RPMI8226 (cell line): Measurements from ENCODE around the gene ATRIP.

Experiments
- DNase-seq: peaks from one replicate; pipeline ENCODE4 v3.0.0-alpha.2; 2015

The ATRIP gene

DNA sequence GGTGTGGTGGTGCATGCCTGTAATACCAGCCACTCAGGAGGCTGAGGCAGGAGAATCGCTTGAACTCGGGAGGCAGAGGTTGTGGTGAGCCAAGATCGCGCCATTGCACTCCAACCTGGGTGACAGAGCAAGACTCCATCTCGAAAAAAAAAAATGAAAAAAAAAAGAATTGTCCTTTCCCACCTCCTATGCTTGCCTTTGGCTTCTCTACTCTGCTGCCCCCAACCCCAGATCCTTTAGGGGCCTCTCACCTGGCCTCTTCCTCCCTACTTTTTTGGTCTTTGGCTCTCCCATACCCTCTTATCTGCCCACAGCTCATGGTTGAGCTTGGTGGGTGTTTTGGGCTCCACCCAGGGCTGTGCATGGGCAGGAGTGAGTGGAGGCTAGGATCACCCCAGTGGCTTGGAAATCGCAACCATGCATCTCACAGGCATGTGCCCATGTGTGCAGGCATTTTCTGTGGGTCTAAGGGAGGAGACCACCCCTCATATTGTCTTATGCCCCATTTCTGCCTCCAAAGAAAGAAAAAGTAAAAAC, 59.5 kb downstream of the ATRIP start:
- DNase-seq: no peak

DNA sequence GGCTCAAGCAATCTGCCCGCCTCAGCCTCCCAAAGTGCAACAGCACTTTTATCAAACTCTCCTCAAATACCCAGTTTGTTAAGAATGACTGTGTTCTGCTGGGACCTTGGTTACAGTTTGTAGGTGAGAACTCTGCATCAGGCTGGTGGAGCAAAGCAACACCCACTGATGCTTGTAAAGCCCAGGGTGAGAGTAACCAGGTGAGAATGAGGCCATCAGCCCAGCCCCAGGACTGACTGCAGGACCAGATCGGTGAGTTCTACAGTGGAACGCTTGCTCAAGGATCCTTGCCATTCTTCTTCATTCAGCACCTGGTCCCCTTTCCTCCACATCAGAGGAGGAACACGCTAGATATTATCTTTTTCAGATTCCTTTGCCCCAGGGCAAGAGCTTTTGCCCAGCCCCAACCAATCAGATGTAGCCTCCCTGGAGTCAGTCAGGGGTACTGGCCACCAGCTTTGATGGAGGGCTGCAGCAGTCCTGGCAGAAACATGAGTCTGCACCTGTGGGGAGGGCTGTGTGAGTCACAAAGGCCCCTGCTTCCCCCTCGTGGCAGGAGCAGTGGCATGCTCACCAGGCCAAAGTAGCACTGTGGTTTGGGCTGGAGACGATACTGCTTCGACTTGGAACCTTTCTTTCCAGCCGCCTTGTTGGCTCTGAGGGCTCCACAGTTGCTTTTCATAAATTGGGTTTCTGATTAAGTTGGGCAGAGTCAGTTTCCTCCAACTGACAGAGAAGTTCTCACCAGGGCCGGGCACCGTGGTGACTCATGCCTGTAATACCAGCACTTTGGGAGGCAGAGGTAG, 60.9 kb downstream of the ATRIP start:
- DNase-seq: peak; percentile 86

DNA sequence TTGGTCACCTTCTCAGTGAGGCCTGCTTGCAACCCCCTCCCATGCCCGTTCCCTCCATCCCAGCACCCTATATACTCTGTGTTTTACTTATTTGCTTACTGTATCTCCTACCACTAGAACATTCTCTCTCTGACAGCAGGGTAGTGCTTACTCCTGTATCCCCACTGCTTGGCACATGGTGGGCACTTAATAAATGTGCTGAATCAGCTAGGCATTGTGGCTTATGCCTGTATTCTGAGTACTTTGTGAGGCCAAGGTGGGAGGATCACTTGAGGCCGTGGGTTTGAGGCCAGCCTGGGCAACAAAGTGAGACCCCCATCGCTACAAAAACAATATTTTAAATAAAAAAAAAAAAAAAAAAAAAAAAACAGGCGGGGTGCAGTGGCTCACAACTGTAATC, 65.0 kb downstream of the ATRIP start:
- no peak for DNase-seq

DNA sequence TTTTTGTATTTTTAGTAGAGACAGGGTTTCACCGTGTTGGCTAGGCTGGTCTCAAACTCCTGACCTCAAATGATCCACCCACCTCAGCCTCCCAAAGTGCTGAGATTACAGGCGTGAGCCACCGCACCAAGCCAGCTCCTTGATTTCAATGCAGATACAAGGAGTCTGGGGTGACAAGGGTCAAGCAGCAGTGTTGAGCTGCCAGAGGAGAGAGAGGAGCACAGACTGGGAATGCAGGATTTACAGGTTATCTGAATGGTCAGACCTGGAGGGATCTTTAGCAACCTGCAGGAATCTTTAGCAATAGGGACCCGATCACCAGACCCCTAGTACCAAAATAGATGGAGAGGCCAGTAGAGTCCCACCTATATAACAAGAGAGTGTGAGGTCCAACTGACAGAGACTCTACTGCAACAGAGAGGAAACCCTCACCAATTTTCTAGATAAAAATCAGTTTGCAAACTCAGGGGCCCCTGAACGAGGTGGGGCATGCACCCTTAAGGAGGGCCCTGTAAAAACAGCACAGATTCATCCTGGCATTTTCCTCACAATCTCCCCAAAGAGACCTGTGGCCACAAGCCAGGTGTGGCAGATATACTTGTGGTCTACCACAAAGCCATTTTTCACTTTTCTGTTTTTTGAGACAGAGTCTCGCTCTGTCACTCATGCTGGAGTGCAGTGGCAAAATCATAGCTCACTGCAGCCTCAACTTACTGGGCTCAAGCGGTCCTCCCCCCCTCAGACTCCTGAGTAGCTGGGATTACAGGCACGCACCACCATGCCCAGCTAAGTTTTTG, 68.1 kb downstream of the ATRIP start:
- peak; percentile 49 for DNase-seq
